CD8-positive, alpha-beta memory T cell (primary cell): ENCODE results near the gene ATRNL1. TPM values are rescaled to one million over a fixed set of nuclear protein-coding genes. Genes with fewer than 3 reads are reported as not detected.
"Not testable (repeated sequence)": the region's sequence is repeated elsewhere in the genome, so short reads cannot be mapped to it uniquely, and the experiment has no call there.

Source experiments
- CTCF ChIA-PET: fragments of 350-600 bp; sonication (Branson Sonifier 250); formaldehyde crosslinking; loops from one replicate; lab custom pipeline; 2021; ENCODE audit warnings: antibody characterized with exemption; lab: Charles Lee
- POLR2A ChIA-PET: fragments of 350-600 bp; sonication (Branson Sonifier 250); formaldehyde crosslinking; loops from one replicate; lab custom pipeline; 2021; ENCODE audit warnings: antibody characterized with exemption; lab: Charles Lee
- DNase-seq, 5 donors: peaks; one replicate each; pipeline versions ENCODE4 v3.0.0 to v3.0.0-alpha.2; 2020 to 2022; ENCODE audit warnings: mixed read lengths in 1 of 5
- H3K27ac ChIP-seq: one replicate; pipeline ENCODE4 v1.7.0; 2013; ENCODE audit warnings: low read depth, mild to moderate bottlenecking, low read length, moderate library complexity
- H3K27me3 ChIP-seq: 2 replicates; pipeline ENCODE4 v1.7.0; 2013; ENCODE audit warnings: low read length, mild to moderate bottlenecking; ENCODE audit not compliant: insufficient read depth, poor library complexity, severe bottlenecking
- H3K36me3 ChIP-seq: 2 replicates; pipeline ENCODE4 v1.7.0; 2013; ENCODE audit warnings: mild to moderate bottlenecking, low read length, moderate library complexity; ENCODE audit not compliant: insufficient read depth
- H3K4me1 ChIP-seq: 2 replicates; pipeline ENCODE4 v1.7.0; 2013; ENCODE audit warnings: mild to moderate bottlenecking, low read length, moderate library complexity; ENCODE audit not compliant: insufficient read depth
- H3K4me3 ChIP-seq: 2 replicates; pipeline ENCODE4 v1.7.0; 2013; ENCODE audit warnings: mild to moderate bottlenecking, low read length
- H3K9me3 ChIP-seq: 2 replicates; pipeline ENCODE4 v1.7.0; 2013; ENCODE audit warnings: mild to moderate bottlenecking, low read length
- H3K27ac Mint-ChIP-seq, 8 donors: one replicate each; pipeline ENCODE4 v1.8.0; 2020 to 2021; ENCODE audit warnings: mixed read lengths in 8 of 8, mild to moderate bottlenecking in 6 of 8, inconsistent platforms in 3 of 8, moderate library complexity in 3 of 8
- H3K27me3 Mint-ChIP-seq, 2 donors: one replicate each; pipeline ENCODE4 v1.8.0; 2020 to 2021; ENCODE audit warnings: mixed read lengths in 2 of 2, mild to moderate bottlenecking in 1 of 2, moderate library complexity in 1 of 2
- H3K36me3 Mint-ChIP-seq, 3 donors: one replicate each; pipeline ENCODE4 v1.8.0; 2020 to 2021; ENCODE audit warnings: mixed read lengths in 3 of 3, inconsistent platforms in 1 of 3, mild to moderate bottlenecking in 1 of 3
- H3K4me1 Mint-ChIP-seq, 3 donors: one replicate each; pipeline ENCODE4 v1.8.0; 2020 to 2021; ENCODE audit warnings: mixed read lengths in 3 of 3, inconsistent platforms in 1 of 3, mild to moderate bottlenecking in 1 of 3
- H3K4me3 Mint-ChIP-seq, 7 donors: one replicate each; pipeline ENCODE4 v1.8.0; 2020 to 2021; ENCODE audit warnings: mixed read lengths in 7 of 7, mild to moderate bottlenecking in 6 of 7, moderate library complexity in 4 of 7, inconsistent platforms in 2 of 7
- H3K9me3 Mint-ChIP-seq, 5 donors: one replicate each; pipeline ENCODE4 v1.8.0; 2020 to 2022; ENCODE audit warnings: mixed read lengths in 5 of 5, mild to moderate bottlenecking in 3 of 5, moderate library complexity in 2 of 5, inconsistent platforms in 1 of 5
- polyA plus RNA-seq: library from polyadenylated mRNA; unstranded; fragments of 300-500 nt; fragmentation: Illumina TruSeq; gene quantifications from one replicate; pipeline ENCODE4 v1.2.3, GENCODE V29; 2021
- total RNA-seq, 2 experiments: library from RNA; stranded (reverse); gene quantifications; one replicate each; pipeline ENCODE4 v1.2.3, GENCODE V29; 2021

Gene ATRNL1
- total and polyA plus RNA-seq, 3 experiments from 2014 or later: not detected

GRCh38 chr10:115827231-115828009 lies 734.3 kb downstream of the ATRNL1 start:
- peaks cover 0 to 20% (median 15%) of the 10 kb centered on the region in 5 donors for H3K9me3 Mint-ChIP-seq
- no peaks in the 10 kb centered on the region for H3K36me3 Mint-ChIP-seq
- ChIA-PET CTCF (no interaction called here), POLR2A (no interaction called here)
- H3K4me3 Mint-ChIP-seq: no peak overlapping the region
- H3K36me3 ChIP-seq: no peaks in the 10 kb centered on the region
- no peaks in the 10 kb centered on the region for H3K4me1 ChIP-seq
- no peak overlapping the region for H3K27ac Mint-ChIP-seq
- no peaks in the 10 kb centered on the region for H3K9me3 ChIP-seq
- DNase-seq: no peak
- H3K27me3 ChIP-seq: no peaks in the 10 kb centered on the region
- no peaks in the 10 kb centered on the region for H3K4me1 Mint-ChIP-seq
- H3K27ac ChIP-seq: no peak overlapping the region
- no peaks in the 10 kb centered on the region for H3K27me3 Mint-ChIP-seq
- no peak overlapping the region for H3K4me3 ChIP-seq

- H3K27me3 Mint-ChIP-seq, H3K4me3 Mint-ChIP-seq, DNase-seq, CTCF ChIA-PET, H3K4me1 ChIP-seq, H3K27ac Mint-ChIP-seq, H3K4me1 Mint-ChIP-seq, H3K9me3 ChIP-seq, H3K27me3 ChIP-seq, H3K4me3 ChIP-seq, H3K36me3 Mint-ChIP-seq, POLR2A ChIA-PET, H3K27ac ChIP-seq, H3K36me3 ChIP-seq: not testable (repeated sequence)
- H3K9me3 Mint-ChIP-seq: peaks cover 0 to 17% (median 15%) of the 10 kb centered on the region in 5 donors
These were observed 735.0 kb downstream of the ATRNL1 start for GRCh38 chr10:115828182-115828581.

- H3K4me3 ChIP-seq: no peak overlapping the region
- ChIA-PET CTCF (no interaction called here), POLR2A (no interaction called here)
- no peaks in the 10 kb centered on the region for H3K27me3 ChIP-seq
- no peak overlapping the region for H3K27ac ChIP-seq
- Mint-ChIP-seq H3K4me1 (no peaks in the 10 kb centered on the region), H3K27me3 (no peaks in the 10 kb centered on the region), H3K36me3 (no peaks in the 10 kb centered on the region), H3K9me3 (peaks cover 0 to 15% (median 10%) of the 10 kb centered on the region in 5 donors), H3K4me3 (no peak overlapping the region), H3K27ac (no peak overlapping the region)
- H3K9me3 ChIP-seq: no peaks in the 10 kb centered on the region
- H3K36me3 ChIP-seq: no peaks in the 10 kb centered on the region
- H3K4me1 ChIP-seq: no peaks in the 10 kb centered on the region
- DNase-seq: no peak
These were observed 736.5 kb downstream of the ATRNL1 start for GRCh38 chr10:115829521-115830205.

GRCh38 chr10:115830265-115830970 lies 737.3 kb downstream of the ATRNL1 start:
- Mint-ChIP-seq H3K4me1 (no peaks in the 10 kb centered on the region), H3K4me3 (no peak overlapping the region), H3K36me3 (no peaks in the 10 kb centered on the region), H3K27me3 (no peaks in the 10 kb centered on the region), H3K27ac (no peak overlapping the region), H3K9me3 (peaks cover 0 to 13% (median 7%) of the 10 kb centered on the region in 5 donors)
- no peak for DNase-seq
- ChIA-PET CTCF (no interaction called here), POLR2A (no interaction called here)
- H3K9me3 ChIP-seq: no peaks in the 10 kb centered on the region
- no peaks in the 10 kb centered on the region for H3K27me3 ChIP-seq
- no peak overlapping the region for H3K27ac ChIP-seq
- H3K36me3 ChIP-seq: no peaks in the 10 kb centered on the region
- H3K4me1 ChIP-seq: no peaks in the 10 kb centered on the region
- H3K4me3 ChIP-seq: no peak overlapping the region

GRCh38 chr10:115831016-115831415 lies 737.9 kb downstream of the ATRNL1 start:
- no peaks in the 10 kb centered on the region for H3K36me3 ChIP-seq
- H3K4me1 Mint-ChIP-seq: no peaks in the 10 kb centered on the region
- H3K36me3 Mint-ChIP-seq: no peaks in the 10 kb centered on the region
- no peak overlapping the region for H3K27ac ChIP-seq
- CTCF ChIA-PET: no interaction called here
- H3K27me3 Mint-ChIP-seq: no peaks in the 10 kb centered on the region
- no peak overlapping the region for H3K4me3 Mint-ChIP-seq
- peaks cover 0 to 11% (median 6%) of the 10 kb centered on the region in 5 donors for H3K9me3 Mint-ChIP-seq
- H3K4me3 ChIP-seq: no peak overlapping the region
- no peaks in the 10 kb centered on the region for H3K9me3 ChIP-seq
- POLR2A ChIA-PET: no interaction called here
- no peaks in the 10 kb centered on the region for H3K27me3 ChIP-seq
- no peak for DNase-seq
- no peak overlapping the region for H3K27ac Mint-ChIP-seq
- H3K4me1 ChIP-seq: no peaks in the 10 kb centered on the region

- Histone ChIP-seq H3K27me3 (no peaks in the 10 kb centered on the region), H3K4me1 (no peaks in the 10 kb centered on the region), H3K4me3 (no peak overlapping the region), H3K9me3 (no peaks in the 10 kb centered on the region), H3K27ac (no peak overlapping the region), H3K36me3 (no peaks in the 10 kb centered on the region)
- Mint-ChIP-seq H3K27ac (no peak overlapping the region), H3K9me3 (peaks cover 2 to 7% (median 5%) of the 10 kb centered on the region in 5 donors), H3K27me3 (no peaks in the 10 kb centered on the region), H3K36me3 (no peaks in the 10 kb centered on the region), H3K4me3 (no peak overlapping the region), H3K4me1 (no peaks in the 10 kb centered on the region)
- CTCF ChIA-PET: no interaction called here
- DNase-seq: no peak
- POLR2A ChIA-PET: no interaction called here
These were observed 740.0 kb downstream of the ATRNL1 start for GRCh38 chr10:115833119-115833518.

- CTCF ChIA-PET: no interaction called here
- POLR2A ChIA-PET: no interaction called here
These were observed 751.4 kb downstream of the ATRNL1 start for GRCh38 chr10:115844591-115844990.

GRCh38 chr10:115845921-115846320 lies 752.8 kb downstream of the ATRNL1 start:
- H3K27me3 ChIP-seq: no peaks in the 10 kb centered on the region

More at GRCh38 chr10:115844591-115844990, 751.4 kb downstream of the ATRNL1 start:
- Mint-ChIP-seq H3K4me1 (no peaks in the 10 kb centered on the region), H3K27me3 (no peaks in the 10 kb centered on the region), H3K4me3 (no peak overlapping the region), H3K9me3 (peaks cover 0 to 12% (median 3%) of the 10 kb centered on the region in 5 donors), H3K27ac (no peak overlapping the region), H3K36me3 (no peaks in the 10 kb centered on the region)
- Histone ChIP-seq H3K9me3 (no peaks in the 10 kb centered on the region), H3K27me3 (no peaks in the 10 kb centered on the region), H3K27ac (no peak overlapping the region), H3K4me1 (no peaks in the 10 kb centered on the region), H3K4me3 (no peak overlapping the region), H3K36me3 (no peaks in the 10 kb centered on the region)
- DNase-seq: no peak

More at GRCh38 chr10:115845921-115846320, 752.8 kb downstream of the ATRNL1 start:
- ChIA-PET CTCF (no interaction called here), POLR2A (no interaction called here)
- Histone ChIP-seq H3K36me3 (no peaks in the 10 kb centered on the region), H3K4me1 (no peaks in the 10 kb centered on the region), H3K27ac (no peak overlapping the region), H3K4me3 (no peak overlapping the region), H3K9me3 (no peaks in the 10 kb centered on the region)
- Mint-ChIP-seq H3K27me3 (no peaks in the 10 kb centered on the region), H3K27ac (no peak overlapping the region), H3K4me3 (no peak overlapping the region), H3K36me3 (no peaks in the 10 kb centered on the region), H3K4me1 (no peaks in the 10 kb centered on the region), H3K9me3 (peaks cover 0 to 12% (median 0%) of the 10 kb centered on the region in 5 donors)
- no peak for DNase-seq
